Panc1 (cell line): ENCODE results near the gene DYNC1LI1. TPM values are rescaled to one million over a fixed set of nuclear protein-coding genes. Genes with fewer than 3 reads are reported as not detected.

Source experiments
- ATAC-seq: fragments of 200-7000 bp; cut with Tn5 transposase; 2 replicates; pipeline ENCODE4 v1.9.1; 2020; ENCODE audit warnings: mild to moderate bottlenecking, moderate library complexity
- BruUV-seq: library from RNA; stranded (reverse); fragments of 400-500 nt; replicated peaks from 2 replicates; lab custom pipeline; 2021; lab: Mats Ljungman, UMichigan
- CTCF ChIA-PET: fragments of 300-600 bp; sonication (Branson Sonifier 250); formaldehyde crosslinking; loops from one replicate; lab custom pipeline; 2022; ENCODE audit warnings: antibody characterized with exemption; lab: Charles Lee
- POLR2A ChIA-PET: fragments of 300-600 bp; sonication (Branson Sonifier 250); formaldehyde crosslinking; loops from one replicate; lab custom pipeline; 2022; ENCODE audit warnings: antibody characterized with exemption; lab: Charles Lee
- DNase-seq: peaks from one replicate; pipeline ENCODE4 v3.0.0-alpha.2; 2010; ENCODE audit warnings: low read depth, low spot score
- H3K27ac ChIP-seq: 2 replicates; pipeline ENCODE4 v1.5.1; 2011; ENCODE audit warnings: mild to moderate bottlenecking, low read length, inconsistent platforms
- H3K27me3 ChIP-seq: fragments of 200-500 bp; sonication (Bioruptor generic); 2 replicates; pipeline ENCODE4 v1.6.0; 2014; ENCODE audit warnings: low read length, inconsistent platforms; ENCODE audit not compliant: control insufficient read depth, insufficient read depth
- H3K36me3 ChIP-seq: fragments of 200-500 bp; sonication (Bioruptor generic); 2 replicates; pipeline ENCODE4 v1.5.1; 2014; ENCODE audit warnings: inconsistent platforms, mild to moderate bottlenecking, low read length, moderate library complexity; ENCODE audit not compliant: control insufficient read depth, insufficient read depth
- H3K4me1 ChIP-seq: 2 replicates; pipeline ENCODE4 v1.5.1; 2011; ENCODE audit warnings: inconsistent platforms, mild to moderate bottlenecking, low read length, moderate library complexity; ENCODE audit not compliant: control insufficient read depth, insufficient read depth
- H3K4me3 ChIP-seq, 2 experiments: 2 replicates each; pipeline ENCODE4 v1.5.1; 2011 to 2012; ENCODE audit warnings: low read depth in 2 of 2, low read length in 2 of 2, mild to moderate bottlenecking in 2 of 2, inconsistent platforms in 1 of 2, moderate library complexity in 1 of 2
- H3K9me3 ChIP-seq: fragments of 200-500 bp; sonication (Bioruptor generic); 2 replicates; pipeline ENCODE4 v1.5.1; 2014; ENCODE audit warnings: low read depth, mild to moderate bottlenecking, inconsistent platforms, low read length, moderate library complexity; ENCODE audit not compliant: control insufficient read depth, insufficient read depth
- POLR2AphosphoS5 ChIP-seq: IDR thresholded peaks from 2 replicates; pipeline ENCODE4 v1.6.1; 2012; ENCODE audit warnings: mild to moderate bottlenecking, low read depth, low read length, moderate library complexity
- SIN3A ChIP-seq: IDR thresholded peaks from 2 replicates; pipeline ENCODE4 v1.6.1; 2012; ENCODE audit warnings: low read depth, mild to moderate bottlenecking, low read length, moderate library complexity, borderline replicate concordance; ENCODE audit not compliant: insufficient read depth
- TCF7L2 ChIP-seq: IDR thresholded peaks from 2 replicates; pipeline ENCODE4 v1.6.1; 2011; ENCODE audit warnings: mild to moderate bottlenecking, low read depth, low read length, inconsistent platforms
- in situ Hi-C: cut with HindIII; loops from 2 replicates; pipeline ENCODE4 v1.10.0; 2016; ENCODE audit warnings: low sequenced_read_pairs, low pct_unique_long_range_greater_than_20kb
- intact Hi-C: fragments of 100-400 bp; cut with micrococcal nuclease; formaldehyde crosslinking; loops from one replicate; pipeline ENCODE4 v1.10.0; 2022; ENCODE audit not compliant: unreplicated experiment
- total RNA-seq: library from RNA; stranded (reverse); gene quantifications from one replicate; pipeline ENCODE4 v1.2.1, GENCODE V29; 2021; ENCODE audit not compliant: unreplicated experiment
- TF ChIP-seq, protein P1 (sequence below): fragments of 450-650 bp; IDR thresholded peaks from 2 replicates; pipeline ENCODE4 v1.5.1; 2017; ENCODE audit warnings: mild to moderate bottlenecking
- TF ChIP-seq, protein P2 (sequence below), 2 experiments: IDR thresholded peaks; 2 replicates each; pipeline ENCODE4 v1.6.1; 2011 to 2012; ENCODE audit warnings: low read depth in 2 of 2, control low read depth in 1 of 2, low read length in 1 of 2, mild to moderate bottlenecking in 1 of 2, moderate library complexity in 1 of 2; ENCODE audit not compliant: insufficient read depth in 1 of 2

The DYNC1LI1 gene
- total RNA-seq, 1 experiment from 2014 or later = 30.5 TPM

- Histone ChIP-seq H3K9me3 (no peaks in the 10 kb centered on the region), H3K27ac (no peak overlapping the region), H3K4me3 (no peak overlapping the region), H3K4me1 (no peaks in the 10 kb centered on the region), H3K36me3 (no peaks in the 10 kb centered on the region), H3K27me3 (peaks cover 2% of the 10 kb centered on the region)
- in situ Hi-C loops = no loop called here
- TF ChIP-seq, protein P1, sequence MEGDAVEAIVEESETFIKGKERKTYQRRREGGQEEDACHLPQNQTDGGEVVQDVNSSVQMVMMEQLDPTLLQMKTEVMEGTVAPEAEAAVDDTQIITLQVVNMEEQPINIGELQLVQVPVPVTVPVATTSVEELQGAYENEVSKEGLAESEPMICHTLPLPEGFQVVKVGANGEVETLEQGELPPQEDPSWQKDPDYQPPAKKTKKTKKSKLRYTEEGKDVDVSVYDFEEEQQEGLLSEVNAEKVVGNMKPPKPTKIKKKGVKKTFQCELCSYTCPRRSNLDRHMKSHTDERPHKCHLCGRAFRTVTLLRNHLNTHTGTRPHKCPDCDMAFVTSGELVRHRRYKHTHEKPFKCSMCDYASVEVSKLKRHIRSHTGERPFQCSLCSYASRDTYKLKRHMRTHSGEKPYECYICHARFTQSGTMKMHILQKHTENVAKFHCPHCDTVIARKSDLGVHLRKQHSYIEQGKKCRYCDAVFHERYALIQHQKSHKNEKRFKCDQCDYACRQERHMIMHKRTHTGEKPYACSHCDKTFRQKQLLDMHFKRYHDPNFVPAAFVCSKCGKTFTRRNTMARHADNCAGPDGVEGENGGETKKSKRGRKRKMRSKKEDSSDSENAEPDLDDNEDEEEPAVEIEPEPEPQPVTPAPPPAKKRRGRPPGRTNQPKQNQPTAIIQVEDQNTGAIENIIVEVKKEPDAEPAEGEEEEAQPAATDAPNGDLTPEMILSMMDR = no peak
- TF ChIP-seq TCF7L2 (no peak), SIN3A (no peak), POLR2AphosphoS5 (no peak)
- TF ChIP-seq, protein P2, sequence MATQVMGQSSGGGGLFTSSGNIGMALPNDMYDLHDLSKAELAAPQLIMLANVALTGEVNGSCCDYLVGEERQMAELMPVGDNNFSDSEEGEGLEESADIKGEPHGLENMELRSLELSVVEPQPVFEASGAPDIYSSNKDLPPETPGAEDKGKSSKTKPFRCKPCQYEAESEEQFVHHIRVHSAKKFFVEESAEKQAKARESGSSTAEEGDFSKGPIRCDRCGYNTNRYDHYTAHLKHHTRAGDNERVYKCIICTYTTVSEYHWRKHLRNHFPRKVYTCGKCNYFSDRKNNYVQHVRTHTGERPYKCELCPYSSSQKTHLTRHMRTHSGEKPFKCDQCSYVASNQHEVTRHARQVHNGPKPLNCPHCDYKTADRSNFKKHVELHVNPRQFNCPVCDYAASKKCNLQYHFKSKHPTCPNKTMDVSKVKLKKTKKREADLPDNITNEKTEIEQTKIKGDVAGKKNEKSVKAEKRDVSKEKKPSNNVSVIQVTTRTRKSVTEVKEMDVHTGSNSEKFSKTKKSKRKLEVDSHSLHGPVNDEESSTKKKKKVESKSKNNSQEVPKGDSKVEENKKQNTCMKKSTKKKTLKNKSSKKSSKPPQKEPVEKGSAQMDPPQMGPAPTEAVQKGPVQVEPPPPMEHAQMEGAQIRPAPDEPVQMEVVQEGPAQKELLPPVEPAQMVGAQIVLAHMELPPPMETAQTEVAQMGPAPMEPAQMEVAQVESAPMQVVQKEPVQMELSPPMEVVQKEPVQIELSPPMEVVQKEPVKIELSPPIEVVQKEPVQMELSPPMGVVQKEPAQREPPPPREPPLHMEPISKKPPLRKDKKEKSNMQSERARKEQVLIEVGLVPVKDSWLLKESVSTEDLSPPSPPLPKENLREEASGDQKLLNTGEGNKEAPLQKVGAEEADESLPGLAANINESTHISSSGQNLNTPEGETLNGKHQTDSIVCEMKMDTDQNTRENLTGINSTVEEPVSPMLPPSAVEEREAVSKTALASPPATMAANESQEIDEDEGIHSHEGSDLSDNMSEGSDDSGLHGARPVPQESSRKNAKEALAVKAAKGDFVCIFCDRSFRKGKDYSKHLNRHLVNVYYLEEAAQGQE (IDR thresholded peaks at IDR 0.05; ENCODE audit: insufficient read depth in 1 of 2, low read depth in 2 of 2, low read length in 1 of 2) = no peak
- CTCF ChIA-PET = no interaction called here
- POLR2A ChIA-PET = no interaction called here
- DNase-seq (no peak), ATAC-seq (no peak)
- no TSS peak for BruUV-seq
- intact Hi-C loops = no loop called here
These were observed 15.7 kb upstream of the DYNC1LI1 start for GRCh38 chr3:32586356-32586755.

- intact Hi-C loops (no loop called here), in situ Hi-C loops (no loop called here)
- CTCF ChIA-PET = no interaction called here
- Histone ChIP-seq H3K4me1 (no peaks in the 10 kb centered on the region), H3K4me3 (no peak overlapping the region), H3K27me3 (peaks cover 2% of the 10 kb centered on the region), H3K27ac (no peak overlapping the region), H3K36me3 (no peaks in the 10 kb centered on the region), H3K9me3 (no peaks in the 10 kb centered on the region)
- TF ChIP-seq SIN3A (no peak), TCF7L2 (no peak), POLR2AphosphoS5 (no peak)
- TF ChIP-seq, protein P2 (IDR thresholded peaks at IDR 0.05; ENCODE audit: insufficient read depth in 1 of 2, low read depth in 2 of 2, low read length in 1 of 2) = no peak
- TF ChIP-seq, protein P1 = no peak
- no TSS peak for BruUV-seq
- DNase-seq = no peak
- POLR2A ChIA-PET = no interaction called here
- ATAC-seq = no peak
These were observed 14.0 kb upstream of the DYNC1LI1 start for GRCh38 chr3:32584660-32585059.
